Bronchial epithelial cell (primary cell): Measurements from ENCODE around the gene ESRP2. TPM values are rescaled to one million over a fixed set of nuclear protein-coding genes. Genes with fewer than 3 reads are reported as not detected.

Experiments used
- DNase-seq: peaks from one replicate; pipeline ENCODE4 v3.0.0-alpha.2; 2010; ENCODE audit warnings: low read depth
- FAIRE-seq: peaks from 2 replicates; lab custom pipeline; 2011; peaks lifted over from hg19 to GRCh38; lab: Jason Lieb, UNC
- H3K27me3 ChIP-seq: 2 replicates; pipeline ENCODE4 v1.5.1; 2011; ENCODE audit warnings: low read length; ENCODE audit not compliant: control insufficient read depth, insufficient read depth
- H3K36me3 ChIP-seq: 2 replicates; pipeline ENCODE4 v1.5.1; 2011; ENCODE audit warnings: low read length; ENCODE audit not compliant: control insufficient read depth, insufficient read depth
- H3K4me3 ChIP-seq: 2 replicates; pipeline ENCODE4 v1.5.1; 2011; ENCODE audit warnings: mild to moderate bottlenecking, low read depth, low read length, control low read depth
- total RNA-seq: library from RNA; depleted of rRNA; stranded (reverse); fragments of >200 nt; gene quantifications from 2 replicates; pipeline ENCODE4 v1.2.1, GENCODE V29; 2014
- TF ChIP-seq, protein P1 (sequence below): IDR thresholded peaks from 2 replicates; pipeline ENCODE4 v1.5.1; 2011; ENCODE audit warnings: mild to moderate bottlenecking, moderate library complexity, low read length, control low read depth, inconsistent platforms; ENCODE audit not compliant: insufficient read depth, severe bottlenecking

The ESRP2 gene
- total RNA-seq, 1 donor from 2014 or later: 49.0 TPM

GRCh38 chr16:68252383-68252782 is 16.5 kb upstream of the ESRP2 start:
- no peak overlapping the region for H3K4me3 ChIP-seq
- FAIRE-seq (no peak), DNase-seq (no peak)
- no peaks in the 10 kb centered on the region for H3K27me3 ChIP-seq
- H3K36me3 ChIP-seq: peaks cover 19% of the 10 kb centered on the region
- TF ChIP-seq, protein P1, sequence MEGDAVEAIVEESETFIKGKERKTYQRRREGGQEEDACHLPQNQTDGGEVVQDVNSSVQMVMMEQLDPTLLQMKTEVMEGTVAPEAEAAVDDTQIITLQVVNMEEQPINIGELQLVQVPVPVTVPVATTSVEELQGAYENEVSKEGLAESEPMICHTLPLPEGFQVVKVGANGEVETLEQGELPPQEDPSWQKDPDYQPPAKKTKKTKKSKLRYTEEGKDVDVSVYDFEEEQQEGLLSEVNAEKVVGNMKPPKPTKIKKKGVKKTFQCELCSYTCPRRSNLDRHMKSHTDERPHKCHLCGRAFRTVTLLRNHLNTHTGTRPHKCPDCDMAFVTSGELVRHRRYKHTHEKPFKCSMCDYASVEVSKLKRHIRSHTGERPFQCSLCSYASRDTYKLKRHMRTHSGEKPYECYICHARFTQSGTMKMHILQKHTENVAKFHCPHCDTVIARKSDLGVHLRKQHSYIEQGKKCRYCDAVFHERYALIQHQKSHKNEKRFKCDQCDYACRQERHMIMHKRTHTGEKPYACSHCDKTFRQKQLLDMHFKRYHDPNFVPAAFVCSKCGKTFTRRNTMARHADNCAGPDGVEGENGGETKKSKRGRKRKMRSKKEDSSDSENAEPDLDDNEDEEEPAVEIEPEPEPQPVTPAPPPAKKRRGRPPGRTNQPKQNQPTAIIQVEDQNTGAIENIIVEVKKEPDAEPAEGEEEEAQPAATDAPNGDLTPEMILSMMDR: no peak

GRCh38 chr16:68251832-68252231 is 15.9 kb upstream of the ESRP2 start:
- peaks cover 19% of the 10 kb centered on the region for H3K36me3 ChIP-seq
- DNase-seq (no peak), FAIRE-seq (no peak)
- TF ChIP-seq, protein P1: no peak
- no peak overlapping the region for H3K4me3 ChIP-seq
- H3K27me3 ChIP-seq: no peaks in the 10 kb centered on the region

GRCh38 chr16:68250951-68251350 is 15.0 kb upstream of the ESRP2 start:
- H3K27me3 ChIP-seq: no peaks in the 10 kb centered on the region
- peaks cover 19% of the 10 kb centered on the region for H3K36me3 ChIP-seq
- FAIRE-seq: no peak
- no peak overlapping the region for H3K4me3 ChIP-seq
- DNase-seq: no peak
- TF ChIP-seq, protein P1: no peak

- Histone ChIP-seq H3K27me3 (no peaks in the 10 kb centered on the region), H3K36me3 (peaks cover 10% of the 10 kb centered on the region), H3K4me3 (no peak overlapping the region)
- TF ChIP-seq, protein P1: no peak
- FAIRE-seq (no peak), DNase-seq (no peak)
These were observed 13.4 kb upstream of the ESRP2 start for GRCh38 chr16:68249371-68249770.

- no peak for FAIRE-seq
- Histone ChIP-seq H3K27me3 (no peaks in the 10 kb centered on the region), H3K36me3 (peaks cover 8% of the 10 kb centered on the region), H3K4me3 (no peak overlapping the region)
- TF ChIP-seq, protein P1: no peak
- no peak for DNase-seq
These were observed 12.0 kb upstream of the ESRP2 start for GRCh38 chr16:68247932-68248331.

DNA sequence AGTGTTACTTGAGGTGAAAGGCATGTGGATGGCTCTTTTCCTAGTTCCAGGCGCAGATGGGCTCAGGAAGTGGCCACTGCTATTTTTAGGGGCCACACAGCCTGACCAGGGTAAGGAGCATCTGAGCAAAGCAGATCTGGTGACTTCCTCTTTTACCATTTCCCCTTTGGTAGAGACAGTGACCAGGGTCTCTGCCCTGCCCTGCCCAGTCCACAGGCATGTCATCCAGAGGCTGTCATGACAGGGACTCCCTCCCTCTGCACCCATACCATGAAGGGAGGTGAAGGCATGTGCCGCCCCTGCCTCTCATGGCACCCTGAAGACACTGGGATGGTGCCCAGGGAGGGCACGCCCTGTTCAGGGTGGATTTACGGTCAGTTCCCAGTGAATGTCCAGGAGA is 11.5 kb upstream of the ESRP2 start:
- TF ChIP-seq, protein P1: no peak
- DNase-seq (no peak), FAIRE-seq (no peak)
- H3K27me3 ChIP-seq: no peaks in the 10 kb centered on the region
- no peak overlapping the region for H3K4me3 ChIP-seq
- H3K36me3 ChIP-seq: peaks cover 7% of the 10 kb centered on the region
